T-helper 17 cell (primary cell): ENCODE measurements around the gene CCT7. TPM values are rescaled to one million over a fixed set of nuclear protein-coding genes. Genes with fewer than 3 reads are reported as not detected.

ENCODE experiments used
- total RNA-seq, 4 donors: library from RNA in 2 of 4; stranded (reverse) in 2 of 4; gene quantifications; one replicate each; pipeline ENCODE4 v1.2.3 and lab custom pipeline; 2022 to 2026

The CCT7 gene
- total RNA-seq, 2 donors from 2014 or later, result 132 to 152 TPM

Other genes with a start within 250 kb of the CCT7 start
- 10 to 100 TPM in 1 of 2 donors, 1 to 10 TPM in 1; 7.0 to 10.0 TPM for gene SFXN5, start 162.6 kb upstream of the CCT7 start, total RNA-seq
- gene RAB11FIP5, start 121.4 kb upstream of the CCT7 start, total RNA-seq, result 10 to 100 TPM; 13.1 to 19.4 TPM
- gene NOTO, start 31.7 kb upstream of the CCT7 start, total RNA-seq, result not detected
- 10 to 100 TPM; 31.9 to 37.0 TPM for gene SMYD5, start 20.1 kb upstream of the CCT7 start, total RNA-seq
- gene PRADC1, start 1.1 kb upstream of the CCT7 start, total RNA-seq, result 1 to 10 TPM; 4.7 to 5.9 TPM
- gene FBXO41, start 50.2 kb downstream of the CCT7 start, total RNA-seq, result 10 to 100 TPM; 13.3 to 13.5 TPM
- under 1 TPM; 0.52 to 0.70 TPM for gene EGR4, start 59.2 kb downstream of the CCT7 start, total RNA-seq
- 10 to 100 TPM; 22.3 to 26.6 TPM for gene ALMS1, start 151.5 kb downstream of the CCT7 start, total RNA-seq